Fibroblast of the aortic adventitia (primary cell): ENCODE results near the gene HSFX3. TPM values are rescaled to one million over a fixed set of nuclear protein-coding genes. Genes with fewer than 3 reads are reported as not detected.
"Not testable (repeated sequence)": the region's sequence is repeated elsewhere in the genome, so short reads cannot be mapped to it uniquely, and the experiment has no call there.

Experiments used
- DNase-seq: peaks from one replicate; pipeline ENCODE4 v3.0.0-alpha.2; 2010; ENCODE audit warnings: low read depth
- H3K4me3 ChIP-seq: 2 replicates; pipeline ENCODE4 v1.5.1; 2011; ENCODE audit warnings: low read depth, mild to moderate bottlenecking, control low read depth, low read length, moderate library complexity
- total RNA-seq: library from RNA; depleted of rRNA; stranded (reverse); fragments of >200 nt; gene quantifications from 2 replicates; pipeline ENCODE4 v1.2.3, GENCODE V29; 2012; ENCODE audit warnings: low replicate concordance
- TF ChIP-seq, protein P1 (sequence below): IDR thresholded peaks from 2 replicates; pipeline ENCODE4 v1.5.1; 2011; ENCODE audit warnings: mild to moderate bottlenecking, low read length, control low read depth, inconsistent platforms; ENCODE audit not compliant: insufficient read depth

HSFX3 gene
- total RNA-seq, 1 donor = not detected

- DNase-seq = peak; percentile 21
- H3K4me3 ChIP-seq = peak overlapping the region; percentile 76
- TF ChIP-seq, protein P1, sequence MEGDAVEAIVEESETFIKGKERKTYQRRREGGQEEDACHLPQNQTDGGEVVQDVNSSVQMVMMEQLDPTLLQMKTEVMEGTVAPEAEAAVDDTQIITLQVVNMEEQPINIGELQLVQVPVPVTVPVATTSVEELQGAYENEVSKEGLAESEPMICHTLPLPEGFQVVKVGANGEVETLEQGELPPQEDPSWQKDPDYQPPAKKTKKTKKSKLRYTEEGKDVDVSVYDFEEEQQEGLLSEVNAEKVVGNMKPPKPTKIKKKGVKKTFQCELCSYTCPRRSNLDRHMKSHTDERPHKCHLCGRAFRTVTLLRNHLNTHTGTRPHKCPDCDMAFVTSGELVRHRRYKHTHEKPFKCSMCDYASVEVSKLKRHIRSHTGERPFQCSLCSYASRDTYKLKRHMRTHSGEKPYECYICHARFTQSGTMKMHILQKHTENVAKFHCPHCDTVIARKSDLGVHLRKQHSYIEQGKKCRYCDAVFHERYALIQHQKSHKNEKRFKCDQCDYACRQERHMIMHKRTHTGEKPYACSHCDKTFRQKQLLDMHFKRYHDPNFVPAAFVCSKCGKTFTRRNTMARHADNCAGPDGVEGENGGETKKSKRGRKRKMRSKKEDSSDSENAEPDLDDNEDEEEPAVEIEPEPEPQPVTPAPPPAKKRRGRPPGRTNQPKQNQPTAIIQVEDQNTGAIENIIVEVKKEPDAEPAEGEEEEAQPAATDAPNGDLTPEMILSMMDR = peak; percentile 43
Measured at GRCh38 chrX:149504226-149504914, 45.4 kb downstream of the HSFX3 start.

GRCh38 chrX:149503446-149503845 lies 46.3 kb downstream of the HSFX3 start:
- peak; percentile 60 for DNase-seq
- peak overlapping the region; percentile 46 for H3K4me3 ChIP-seq

DNA sequence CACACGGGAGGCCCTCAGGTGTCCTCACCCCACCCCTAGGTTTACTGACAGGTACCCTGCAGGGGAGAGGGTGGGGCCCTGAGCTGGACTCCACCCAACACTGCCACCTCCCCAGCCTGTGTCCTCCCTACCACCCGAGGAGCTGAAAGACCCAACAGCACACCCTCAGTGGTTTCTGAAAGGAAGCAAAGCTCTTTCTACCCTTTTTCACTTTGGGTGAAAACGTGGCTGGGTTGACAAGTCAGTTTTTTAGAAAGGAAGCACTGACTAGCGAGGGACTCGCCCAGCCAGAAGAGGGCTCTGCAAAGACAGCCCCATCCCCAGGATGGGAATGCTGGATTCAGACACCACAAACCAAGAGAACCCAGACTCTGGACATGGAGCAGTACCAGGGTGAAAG lies 46.8 kb downstream of the HSFX3 start:
- not testable (repeated sequence) for DNase-seq, H3K4me3 ChIP-seq

GRCh38 chrX:149499766-149500165 lies 50.0 kb downstream of the HSFX3 start:
- no peak for DNase-seq
- TF ChIP-seq, protein P1 = no peak
- no peak overlapping the region for H3K4me3 ChIP-seq

- TF ChIP-seq, protein P1 = no peak
- no peak overlapping the region for H3K4me3 ChIP-seq
- DNase-seq = no peak
Measured at GRCh38 chrX:149498767-149499166, 51.0 kb downstream of the HSFX3 start.

Other genes starting within 250 kb of the HSFX3 start
- 16.8 and 63.3 TPM in 2 replicates for gene IDS, start 44.6 kb downstream of the HSFX3 start, total RNA-seq
- gene EOLA1, start 8.9 kb downstream of the HSFX3 start, total RNA-seq = 11.1 and 19.4 TPM in 2 replicates
- gene MAGEA9B, start 37.5 kb upstream of the HSFX3 start, total RNA-seq = not detected in 2 replicates
- gene HSFX2, start 45.4 kb upstream of the HSFX3 start, total RNA-seq = 0.36 TPM in 1 of 2 replicates, not detected in the other
- 6.6 and 13.6 TPM in 2 replicates for gene TMEM185A, start 81.9 kb upstream of the HSFX3 start, total RNA-seq
- not detected in 2 replicates for gene MAGEA11, start 162.1 kb upstream of the HSFX3 start, total RNA-seq
- gene HSFX1, start 224.1 kb upstream of the HSFX3 start, total RNA-seq = 0.45 TPM in 1 of 2 replicates, not detected in the other
- not detected in 2 replicates for gene MAGEA9, start 232.0 kb upstream of the HSFX3 start, total RNA-seq